HG03378 (cell line): ENCODE results near the gene EIF3L.

Source experiments
- ATAC-seq: cut with Tn5 transposase; IDR thresholded peaks from one replicate; pipeline ENCODE4 v1.9.1; 2021; ENCODE audit warnings: mild to moderate bottlenecking, moderate library complexity; ENCODE audit not compliant: unreplicated experiment

EIF3L gene

DNA sequence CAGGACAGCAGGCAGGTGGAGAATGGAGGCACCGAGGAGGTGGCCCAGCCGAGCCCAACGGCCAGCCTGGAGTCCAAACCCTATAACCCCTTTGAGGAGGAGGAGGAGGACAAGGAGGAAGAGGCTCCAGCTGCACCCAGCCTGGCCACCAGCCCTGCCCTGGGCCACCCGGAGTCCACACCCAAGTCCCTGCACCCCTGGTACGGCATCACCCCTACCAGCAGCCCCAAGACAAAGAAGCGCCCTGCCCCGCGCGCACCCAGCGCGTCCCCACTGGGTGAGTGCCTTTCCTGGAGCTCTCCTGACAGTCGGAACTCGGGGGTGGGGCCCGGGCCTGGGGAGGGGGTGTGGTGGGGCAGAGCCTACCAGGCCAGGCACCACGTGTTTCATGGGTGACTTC is 76.5 kb downstream of the EIF3L start:
- no peak for ATAC-seq

DNA sequence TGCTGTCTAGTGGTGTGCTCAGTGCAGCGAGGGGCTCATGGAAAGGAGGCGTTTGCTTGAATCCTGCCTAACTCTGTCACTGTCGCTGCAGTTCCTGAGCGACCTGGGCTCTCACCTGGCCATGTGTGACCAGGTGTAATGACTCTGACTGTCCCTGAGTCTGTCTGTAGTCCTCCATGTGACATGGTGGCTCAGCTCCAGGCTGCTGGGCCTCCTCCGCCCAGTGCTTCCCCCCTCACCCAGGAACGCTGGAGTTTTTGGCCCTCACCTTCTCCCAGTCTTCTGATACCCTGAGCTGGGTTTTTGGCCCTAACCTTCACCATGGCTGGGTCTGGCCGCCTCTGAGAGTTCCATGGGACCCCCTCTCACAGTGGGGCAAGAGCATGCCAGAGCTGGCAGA is 77.1 kb downstream of the EIF3L start:
- no peak for ATAC-seq

DNA sequence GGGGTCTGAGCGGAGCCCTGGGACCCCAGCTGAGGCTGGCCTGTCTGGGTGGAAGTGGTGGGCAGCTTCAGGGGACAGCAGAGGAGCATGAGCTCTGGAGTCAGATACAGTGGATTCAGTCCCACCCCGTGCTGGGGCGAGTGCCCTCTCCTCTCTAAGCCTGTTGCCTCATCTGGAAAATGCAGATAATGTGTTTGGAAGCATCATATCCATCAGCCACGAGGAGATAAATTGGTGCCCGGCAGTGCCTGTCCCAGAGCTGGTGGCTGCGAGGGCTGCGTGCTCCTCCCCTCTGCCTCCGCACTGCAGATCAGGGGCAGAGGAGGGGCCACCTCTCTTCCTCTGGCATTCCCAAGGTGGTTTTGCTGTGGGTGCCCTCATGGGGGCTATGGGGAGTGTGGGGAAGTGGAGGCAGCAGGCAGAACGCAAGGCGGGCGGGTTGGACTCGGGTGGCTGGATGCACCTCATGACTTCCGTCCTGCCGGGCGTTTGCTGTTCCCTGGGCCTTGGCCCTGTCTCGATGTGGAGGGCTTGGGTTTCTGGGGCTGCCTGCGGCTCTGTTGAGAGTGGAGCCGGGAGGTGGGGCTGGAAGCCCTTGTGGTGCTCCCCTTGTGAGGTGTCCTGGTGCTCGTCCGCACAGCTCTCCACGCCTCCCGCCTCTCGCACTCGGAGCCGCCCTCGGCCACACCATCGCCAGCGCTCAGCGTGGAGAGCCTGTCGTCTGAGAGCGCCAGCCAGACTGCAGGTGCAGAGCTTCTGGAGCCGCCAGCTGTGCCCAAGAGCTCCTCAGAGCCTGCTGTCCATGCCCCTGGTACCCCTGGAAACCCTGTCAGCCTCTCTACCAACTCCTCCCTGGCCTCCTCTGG is 77.8 kb downstream of the EIF3L start:
- ATAC-seq: no peak

DNA sequence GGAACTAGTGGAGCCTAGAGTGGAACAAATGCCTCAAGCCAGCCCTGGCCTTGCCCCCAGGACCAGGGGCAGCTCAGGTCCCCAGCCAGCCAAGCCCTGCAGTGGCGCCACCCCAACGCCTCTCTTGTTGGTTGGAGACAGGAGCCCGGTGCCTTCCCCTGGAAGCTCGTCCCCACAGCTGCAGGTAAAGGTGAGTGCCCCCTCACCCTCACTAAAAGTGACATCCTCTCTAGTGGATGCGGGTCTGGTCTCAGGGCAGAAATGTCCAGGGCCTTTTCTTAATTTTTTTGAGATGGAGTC is 78.4 kb downstream of the EIF3L start:
- no peak for ATAC-seq

- no peak for ATAC-seq
Measured at GRCh38 chr22:37929390-37929789, 80.2 kb downstream of the EIF3L start.

DNA sequence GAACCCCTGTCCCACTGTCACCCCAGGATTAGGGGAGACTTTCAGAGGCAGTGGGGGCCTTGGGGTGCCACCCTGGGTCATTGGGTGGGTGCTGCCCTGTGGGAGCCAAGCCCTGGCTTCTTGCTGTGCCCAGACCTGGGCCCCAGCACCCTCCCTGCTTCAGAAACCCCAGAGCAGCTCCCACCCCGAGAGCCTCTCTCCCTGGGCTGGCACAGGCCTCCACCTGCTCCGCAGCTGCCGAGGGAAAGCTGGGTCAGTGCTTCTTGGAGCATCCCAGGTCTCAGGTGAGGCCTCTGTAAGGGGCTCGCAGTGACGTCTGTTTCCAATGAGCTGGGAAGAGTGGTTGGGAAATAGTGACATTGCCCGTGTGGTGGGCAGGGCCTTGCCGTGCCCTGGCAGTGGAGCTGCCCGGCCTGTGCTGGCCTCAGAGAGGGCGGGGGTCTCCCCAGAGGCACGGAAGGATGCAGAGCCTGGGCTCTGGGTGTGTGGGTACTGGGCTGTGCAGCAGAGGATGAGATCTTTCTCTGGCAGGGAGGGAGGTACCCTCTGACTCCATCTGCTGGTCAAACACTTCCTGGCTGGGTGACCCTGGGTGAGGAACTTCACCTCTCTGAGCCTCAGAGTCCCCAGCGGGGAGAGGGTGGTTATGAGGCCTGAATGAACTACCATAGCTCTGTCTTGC is 81.2 kb downstream of the EIF3L start:
- no peak for ATAC-seq

- ATAC-seq: no peak
Measured at GRCh38 chr22:37930952-37931440, 81.8 kb downstream of the EIF3L start.

- no peak for ATAC-seq
Measured at GRCh38 chr22:37931893-37932389, 82.7 kb downstream of the EIF3L start.

- no peak for ATAC-seq
Measured at GRCh38 chr22:37932401-37932800, 83.2 kb downstream of the EIF3L start.

DNA sequence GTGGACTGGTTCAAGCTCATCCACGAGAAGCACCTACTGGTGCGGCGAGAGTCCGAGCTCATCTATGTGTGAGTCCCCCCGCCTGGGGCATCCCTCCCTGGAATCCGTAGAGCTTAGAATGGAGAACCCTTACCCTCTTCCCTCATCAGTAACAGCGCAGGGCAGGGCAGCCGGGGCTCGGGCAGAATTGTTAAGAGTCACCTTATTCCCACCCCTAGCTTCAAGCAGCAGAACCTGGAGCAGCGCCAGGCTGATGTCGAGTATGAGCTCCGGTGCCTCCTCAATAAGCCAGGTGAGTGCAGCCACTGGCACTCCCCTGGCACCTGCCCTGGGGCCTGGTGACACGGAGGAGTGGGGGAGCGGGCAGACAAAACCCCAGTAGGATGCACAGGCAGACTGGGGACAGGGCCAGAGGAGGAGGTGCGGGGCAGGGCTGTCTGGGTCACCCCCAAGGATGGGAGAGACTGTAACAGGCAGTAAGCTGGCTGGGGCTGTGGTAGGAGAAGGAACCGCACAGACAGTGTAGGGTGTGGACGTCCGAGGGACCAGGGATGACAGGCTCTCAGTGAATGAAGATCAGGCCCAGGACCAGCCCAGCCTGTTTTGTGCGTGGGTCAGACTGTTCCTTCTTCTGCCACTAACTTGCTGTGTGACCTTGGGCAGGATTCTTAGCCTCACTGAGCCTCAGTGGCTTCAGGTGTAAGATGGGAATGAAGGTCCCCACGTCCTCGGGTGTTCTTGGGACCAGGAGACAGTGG is 83.8 kb downstream of the EIF3L start:
- ATAC-seq: no peak

- ATAC-seq: no peak
Measured at GRCh38 chr22:37933711-37934376, 84.6 kb downstream of the EIF3L start.
